Liver (tissue), 9 donors: ENCODE data around the gene REC114. TPM values are rescaled to one million over a fixed set of nuclear protein-coding genes. Genes with fewer than 3 reads are reported as not detected.

Source experiments
- DNase-seq: peaks from one replicate; pipeline ENCODE4 v3.0.0-alpha.2; 2017; ENCODE audit warnings: low spot score
- H3K27ac ChIP-seq, 2 donors: one replicate each; pipeline ENCODE4 v1.7.0; 2013; ENCODE audit warnings: inconsistent platforms in 2 of 2, low read length in 2 of 2, control low read depth in 1 of 2, low read depth in 1 of 2, mild to moderate bottlenecking in 1 of 2
- H3K27me3 ChIP-seq, 4 donors: one replicate each; pipeline versions ENCODE4 v1.6.1 to v1.7.0; 2013; ENCODE audit warnings: low read length in 3 of 4, inconsistent platforms in 1 of 4, mild to moderate bottlenecking in 1 of 4, moderate library complexity in 1 of 4; ENCODE audit not compliant: control insufficient read depth in 4 of 4, insufficient read depth in 4 of 4
- H3K36me3 ChIP-seq, 4 donors: one replicate each; pipeline versions ENCODE4 v1.6.1 to v1.7.0; 2013; ENCODE audit warnings: low read length in 3 of 4, mild to moderate bottlenecking in 3 of 4, low read depth in 1 of 4, moderate library complexity in 1 of 4; ENCODE audit not compliant: control insufficient read depth in 4 of 4, insufficient read depth in 3 of 4
- H3K4me1 ChIP-seq, 4 donors: one replicate each; pipeline versions ENCODE4 v1.6.1 to v1.7.0; 2013; ENCODE audit warnings: low read length in 3 of 4, mild to moderate bottlenecking in 3 of 4, moderate library complexity in 1 of 4; ENCODE audit not compliant: control insufficient read depth in 4 of 4, insufficient read depth in 4 of 4
- H3K4me3 ChIP-seq, 3 donors: one replicate each; pipeline versions ENCODE4 v1.6.1 to v1.7.0; 2013; ENCODE audit warnings: low read length in 3 of 3, control low read depth in 1 of 3, low read depth in 1 of 3, mild to moderate bottlenecking in 1 of 3
- H3K9ac ChIP-seq, 2 donors: one replicate each; pipeline ENCODE4 v1.7.0; 2013; ENCODE audit warnings: low read length in 2 of 2, mild to moderate bottlenecking in 2 of 2, moderate library complexity in 2 of 2, control low read depth in 1 of 2, low read depth in 1 of 2
- H3K9me3 ChIP-seq, 4 donors: one replicate each; pipeline versions ENCODE4 v1.6.1 to v1.7.0; 2013; ENCODE audit warnings: low read length in 3 of 4; ENCODE audit not compliant: control insufficient read depth in 4 of 4
- ATF3 ChIP-seq: IDR thresholded peaks from 2 replicates; pipeline ENCODE4 v1.6.1; 2016; ENCODE audit warnings: antibody characterized with exemption
- CTCF ChIP-seq: fragments of 150-350 bp; IDR thresholded peaks from 2 replicates; pipeline ENCODE4 v1.5.1; 2017; ENCODE audit warnings: improper control_type of control experiment, low read depth, low read length; ENCODE audit not compliant: missing input control
- EGR1 ChIP-seq, 2 donors: IDR thresholded peaks; 2 replicates each; pipeline ENCODE4 v1.6.1; 2016 to 2018; ENCODE audit warnings: antibody characterized with exemption in 2 of 2, low read depth in 2 of 2
- FOXA1 ChIP-seq: IDR thresholded peaks from 2 replicates; pipeline ENCODE4 v1.6.1; 2016; ENCODE audit warnings: antibody characterized with exemption
- GABPA ChIP-seq, 2 donors: IDR thresholded peaks in 1 of 2; conservative IDR thresholded peaks in 1 of 2; 2 replicates each; pipeline ENCODE4 v1.6.1; 2016; ENCODE audit warnings: antibody characterized with exemption in 2 of 2, mild to moderate bottlenecking in 1 of 2, moderate library complexity in 1 of 2
- HNF4A ChIP-seq, 2 donors: conservative IDR thresholded peaks; 2 replicates each; pipeline ENCODE4 v1.6.1; 2016; ENCODE audit warnings: antibody characterized with exemption in 2 of 2, mild to moderate bottlenecking in 2 of 2
- HNF4G ChIP-seq: IDR thresholded peaks from 2 replicates; pipeline ENCODE4 v1.6.1; 2016; ENCODE audit warnings: antibody characterized with exemption
- JUND ChIP-seq, 2 donors: IDR thresholded peaks; 2 replicates each; pipeline ENCODE4 v1.6.1; 2016; ENCODE audit warnings: antibody characterized with exemption in 2 of 2
- MAX ChIP-seq: IDR thresholded peaks from 2 replicates; pipeline ENCODE4 v1.6.1; 2016; ENCODE audit warnings: antibody characterized with exemption
- NR2F2 ChIP-seq: IDR thresholded peaks from 2 replicates; pipeline ENCODE4 v1.6.1; 2016; ENCODE audit warnings: antibody characterized with exemption
- RAD21 ChIP-seq, 2 donors: IDR thresholded peaks; 2 replicates each; pipeline ENCODE4 v1.6.1; 2016; ENCODE audit warnings: antibody characterized with exemption in 2 of 2, mild to moderate bottlenecking in 2 of 2
- REST ChIP-seq: IDR thresholded peaks from 2 replicates; pipeline ENCODE4 v1.6.1; 2016; ENCODE audit warnings: antibody characterized with exemption, mild to moderate bottlenecking
- RXRA ChIP-seq, 2 donors: IDR thresholded peaks; 2 replicates each; pipeline ENCODE4 v1.6.1; 2017 to 2018; ENCODE audit warnings: antibody characterized with exemption in 2 of 2, mild to moderate bottlenecking in 1 of 2
- TAF1 ChIP-seq: conservative IDR thresholded peaks from 2 replicates; pipeline ENCODE4 v1.6.1; 2016; ENCODE audit warnings: antibody characterized with exemption, mild to moderate bottlenecking
- YY1 ChIP-seq: IDR thresholded peaks from 2 replicates; pipeline ENCODE4 v1.6.1; 2016; ENCODE audit warnings: antibody characterized with exemption, mild to moderate bottlenecking
- ZBTB33 ChIP-seq: IDR thresholded peaks from 2 replicates; pipeline ENCODE4 v1.6.1; 2016; ENCODE audit warnings: antibody characterized with exemption
- WGBS: extraction: QIAGEN DNeasy Blood & Tissue Kit; methylation state at CpG from one replicate; pipeline ENCODE4 v1.1.7; 2013; 5-methylcytosine and 5-hydroxymethylcytosine counted together
- polyA plus RNA-seq, 2 donors: library from polyadenylated mRNA; stranded (reverse) in 1 of 2; unstranded in 1 of 2; fragments of 200-250 nt in 1 of 2; fragments of >200 nt in 1 of 2; fragmentation: Nextera tagmentation in 1 of 2; extraction: Ambion mirVana in 1 of 2; gene quantifications; one replicate each; pipeline versions ENCODE4 v1.2.1 to v1.2.3, GENCODE V29; 2013 to 2015
- total RNA-seq, 2 donors: library from RNA; depleted of rRNA; stranded (reverse); fragments of >200 nt; gene quantifications; one replicate each; pipeline ENCODE4 v1.2.3, GENCODE V29; 2014
- donor health status: healthy.
- donor health status: healthy.
- donor health status: healthy.
- donor health status: healthy.
- donor health status: healthy.

REC114 gene
- total and polyA plus RNA-seq, 4 donors: not detected

GRCh38 chr15:73530649-73531048 is 87.7 kb downstream of the REC114 start (continued):
- TF ChIP-seq FOXA1: no peak
- no peak for TF ChIP-seq NR2F2
- no peak for TF ChIP-seq RAD21 (IDR thresholded peaks at IDR 0.05)

GRCh38 chr15:73538123-73538522 is 95.2 kb downstream of the REC114 start:
- peaks cover 0 to 3% (median 0%) of the 10 kb centered on the region in 4 donors for H3K4me1 ChIP-seq
- TF ChIP-seq ATF3: no peak
- TF ChIP-seq MAX: no peak
- TF ChIP-seq ZBTB33: no peak
- TF ChIP-seq RAD21 (IDR thresholded peaks at IDR 0.05): no peak
- TF ChIP-seq CTCF: no peak
- TF ChIP-seq TAF1: no peak
- TF ChIP-seq HNF4G: no peak
- TF ChIP-seq JUND (IDR thresholded peaks at IDR 0.05): no peak

GRCh38 chr15:73538563-73539211 is 95.7 kb downstream of the REC114 start:
- peaks cover 0 to 3% (median 0%) of the 10 kb centered on the region in 4 donors for H3K4me1 ChIP-seq
- no peak overlapping the region for H3K4me3 ChIP-seq
- no peak for DNase-seq
- H3K27me3 ChIP-seq: no peaks in the 10 kb centered on the region
- WGBS: 98% methylated on average over 10 of the region's 10 CpGs
- H3K9ac ChIP-seq: no peak overlapping the region
- no peaks in the 10 kb centered on the region for H3K36me3 ChIP-seq
- H3K27ac ChIP-seq: no peak overlapping the region
- H3K9me3 ChIP-seq: no peaks in the 10 kb centered on the region
- TF ChIP-seq YY1: no peak
- no peak for TF ChIP-seq HNF4A (conservative IDR thresholded peaks at IDR 0.05)
- no peak for TF ChIP-seq JUND (IDR thresholded peaks at IDR 0.05)
- no peak for TF ChIP-seq CTCF
- TF ChIP-seq GABPA (IDR thresholded peaks at IDR 0.05 in 1 of 2, conservative IDR thresholded peaks at IDR 0.05 in 1 of 2): no peak
- TF ChIP-seq TAF1: no peak
- no peak for TF ChIP-seq HNF4G
- no peak for TF ChIP-seq REST
- no peak for TF ChIP-seq ATF3
- TF ChIP-seq ZBTB33: no peak
- no peak for TF ChIP-seq RXRA (IDR thresholded peaks at IDR 0.05)
- no peak for TF ChIP-seq NR2F2
- no peak for TF ChIP-seq EGR1 (IDR thresholded peaks at IDR 0.05; ENCODE audit: low read depth in 2 of 2)

More at GRCh38 chr15:73538123-73538522, 95.2 kb downstream of the REC114 start:
- no peak for DNase-seq
- no peaks in the 10 kb centered on the region for H3K36me3 ChIP-seq
- H3K27ac ChIP-seq: no peak overlapping the region
- H3K4me3 ChIP-seq: no peak overlapping the region
- no peak overlapping the region for H3K9ac ChIP-seq
- H3K27me3 ChIP-seq: no peaks in the 10 kb centered on the region
- H3K9me3 ChIP-seq: no peaks in the 10 kb centered on the region
- 98% methylated on average over 2 of the region's 2 CpGs for WGBS
